ENCODE data around the gene MT4. TPM values are rescaled to one million over a fixed set of nuclear protein-coding genes. Genes with fewer than 3 reads are reported as not detected.

Gene MT4
- total and polyA plus RNA-seq, 11 donors = not detected

GRCh38 chr16:56614549-56614991, 49.7 kb downstream of the MT4 start:
- no peaks in the 10 kb centered on the region for H3K9me3 ChIP-seq
- DNase-seq = no peak
- intact Hi-C loops (cut with DNase I) = no loop called here
- H3K27me3 ChIP-seq = peaks cover 0 to 11% (median 0%) of the 10 kb centered on the region in 9 donors
- ATAC-seq = no peak
- peaks cover 9 to 56% (median 39%) of the 10 kb centered on the region in 12 donors for H3K4me1 ChIP-seq
- no peaks in the 10 kb centered on the region for H3K36me3 ChIP-seq
- TF ChIP-seq CTCF (IDR thresholded peaks at IDR 0.05) (no peak), POLR2A (IDR thresholded peaks at IDR 0.05) (no peak)
- H3K27ac ChIP-seq = no peak overlapping the region
- H3K4me3 ChIP-seq = no peak overlapping the region

GRCh38 chr16:56615353-56615752, 50.5 kb downstream of the MT4 start:
- peaks cover 0 to 11% (median 0%) of the 10 kb centered on the region in 9 donors for H3K27me3 ChIP-seq
- no peak overlapping the region for H3K27ac ChIP-seq
- no peaks in the 10 kb centered on the region for H3K9me3 ChIP-seq
- TF ChIP-seq CTCF (IDR thresholded peaks at IDR 0.05) (no peak), POLR2A (IDR thresholded peaks at IDR 0.05) (no peak)
- WGBS, 4 donors = 93 to 97% (median 95%) methylated on average over 3 of the region's 3 CpGs
- no peak overlapping the region for H3K4me3 ChIP-seq
- H3K4me1 ChIP-seq = peaks cover 5 to 49% (median 31%) of the 10 kb centered on the region in 12 donors
- ATAC-seq (no peak), DNase-seq (no peak)
- intact Hi-C loops (cut with DNase I) = no loop called here
- no peaks in the 10 kb centered on the region for H3K36me3 ChIP-seq

GRCh38 chr16:56616608-56617211, 51.8 kb downstream of the MT4 start:
- peak in 2 of 4 donors; percentile 3 to 21 for ATAC-seq

More at GRCh38 chr16:56616608-56617211, 51.8 kb downstream of the MT4 start:
- peak in 1 of 5 donors; percentile 13 for DNase-seq
- Histone ChIP-seq H3K36me3 (no peaks in the 10 kb centered on the region), H3K4me1 (peaks cover 0 to 36% (median 17%) of the 10 kb centered on the region in 12 donors), H3K27ac (peak overlapping the region; percentile 20 to 86 (median 70)), H3K4me3 (peak overlapping the region; percentile 5 to 63 (median 53)), H3K27me3 (peaks cover 0 to 11% (median 0%) of the 10 kb centered on the region in 9 donors), H3K9me3 (no peaks in the 10 kb centered on the region)
- no peak for TF ChIP-seq CTCF (IDR thresholded peaks at IDR 0.05)
- no peak for TF ChIP-seq POLR2A (IDR thresholded peaks at IDR 0.05)
- intact Hi-C loops (cut with DNase I) = no loop called here
- WGBS, 4 donors = 48 to 59% (median 53%) methylated on average over 23 of the region's 23 CpGs

All from heart left ventricle (tissue), 16 donors.